HL-60/S4 (cell line): ENCODE measurements around the gene CLDND2.

Source experiments
- in situ Hi-C: fragments of 300-500 bp; cut with MboI; formaldehyde crosslinking; loops from 2 replicates; pipeline ENCODE4 v1.14.3; 2022; ENCODE audit warnings: low sequenced_read_pairs

CLDND2 gene

DNA sequence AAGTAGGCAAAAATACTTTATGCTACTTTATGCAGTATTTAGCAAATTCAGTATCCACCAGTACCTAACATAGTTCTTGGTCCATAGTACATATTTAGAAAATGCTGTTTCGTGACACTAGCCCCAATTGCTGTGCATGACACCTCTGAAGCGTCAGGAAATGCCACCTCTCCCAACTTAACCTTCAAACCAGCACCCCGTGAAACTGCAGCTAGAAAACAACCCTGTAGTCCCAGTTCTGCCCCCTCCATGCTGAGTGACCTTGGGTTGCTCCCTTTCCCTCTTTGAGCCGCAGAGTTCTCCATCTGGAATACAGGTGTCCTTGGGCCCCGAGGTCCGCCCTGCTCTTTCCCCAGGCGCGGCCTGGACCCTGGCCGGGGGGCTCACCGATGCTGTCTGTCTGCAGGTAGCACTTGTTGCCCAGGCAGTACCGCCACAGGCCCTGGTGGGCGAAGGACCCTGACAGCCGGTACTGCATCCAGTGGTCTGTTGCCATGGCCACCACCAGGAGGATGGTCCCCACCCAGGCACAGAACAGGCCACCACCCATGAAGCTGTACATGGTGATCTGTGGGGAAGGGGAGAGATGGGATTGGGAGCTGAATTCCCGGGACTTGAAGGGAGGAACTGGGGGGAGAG, 18.2 kb upstream of the CLDND2 start:
- in situ Hi-C loops: no loop called here

DNA sequence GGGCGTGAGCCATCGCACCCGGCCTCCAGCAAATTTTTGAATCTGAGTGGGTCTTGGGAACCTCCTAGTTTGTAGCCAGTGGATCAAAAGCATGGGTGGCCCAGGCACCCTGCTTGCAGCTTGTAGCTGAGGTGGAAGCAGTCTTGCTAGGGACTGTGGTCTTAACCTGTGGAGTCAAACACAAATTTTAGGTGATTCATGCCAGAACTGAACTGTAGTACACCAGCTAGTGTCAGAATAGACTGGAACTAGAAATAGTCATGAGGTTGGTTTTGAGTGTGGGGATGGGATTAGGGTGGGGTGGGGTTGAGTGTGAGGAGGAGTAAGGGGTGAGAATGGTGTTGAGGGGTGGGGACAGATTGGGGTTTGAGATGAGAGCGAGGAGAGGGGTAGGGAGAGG, 13.2 kb upstream of the CLDND2 start:
- in situ Hi-C loops: no loop called here

DNA sequence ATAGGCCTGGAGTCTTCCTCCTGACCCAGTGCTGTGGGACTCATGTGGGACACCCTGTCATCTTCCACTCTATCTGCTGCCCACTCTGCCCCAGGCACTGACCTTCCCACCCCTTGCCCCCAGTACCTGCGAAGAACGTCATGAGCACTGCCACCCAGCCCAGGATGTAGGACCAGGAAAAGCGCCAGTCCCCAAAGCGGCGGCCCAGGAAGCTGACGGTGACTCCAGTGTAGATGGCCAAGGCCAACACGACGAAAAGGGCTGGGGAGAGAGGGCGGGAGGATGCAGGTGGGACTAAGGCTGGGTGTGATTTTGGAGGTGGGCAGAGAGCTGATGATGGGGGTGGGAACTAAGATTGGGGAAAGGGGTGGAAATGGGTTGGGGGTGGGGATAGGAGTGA, 11.6 kb upstream of the CLDND2 start:
- in situ Hi-C loops: no loop called here

DNA sequence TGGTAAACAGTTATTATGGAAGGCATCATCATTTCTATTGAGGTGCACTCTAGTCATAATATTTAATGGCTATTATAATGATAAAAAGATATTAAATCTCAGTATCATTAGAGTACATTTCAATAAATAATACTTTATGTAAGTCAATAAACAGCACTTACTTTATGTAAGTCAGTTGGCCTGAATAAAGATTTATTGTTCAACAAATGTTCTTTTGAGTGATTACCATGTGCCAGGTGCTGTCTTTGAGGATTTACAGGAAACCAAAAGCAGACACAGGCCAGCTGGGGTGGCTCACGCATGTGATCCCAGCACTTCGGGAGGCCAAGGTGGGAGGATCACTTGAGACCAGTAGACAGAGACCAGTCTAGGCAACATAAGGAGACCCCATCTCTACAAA, 8.6 kb upstream of the CLDND2 start:
- in situ Hi-C loops: no loop called here

DNA sequence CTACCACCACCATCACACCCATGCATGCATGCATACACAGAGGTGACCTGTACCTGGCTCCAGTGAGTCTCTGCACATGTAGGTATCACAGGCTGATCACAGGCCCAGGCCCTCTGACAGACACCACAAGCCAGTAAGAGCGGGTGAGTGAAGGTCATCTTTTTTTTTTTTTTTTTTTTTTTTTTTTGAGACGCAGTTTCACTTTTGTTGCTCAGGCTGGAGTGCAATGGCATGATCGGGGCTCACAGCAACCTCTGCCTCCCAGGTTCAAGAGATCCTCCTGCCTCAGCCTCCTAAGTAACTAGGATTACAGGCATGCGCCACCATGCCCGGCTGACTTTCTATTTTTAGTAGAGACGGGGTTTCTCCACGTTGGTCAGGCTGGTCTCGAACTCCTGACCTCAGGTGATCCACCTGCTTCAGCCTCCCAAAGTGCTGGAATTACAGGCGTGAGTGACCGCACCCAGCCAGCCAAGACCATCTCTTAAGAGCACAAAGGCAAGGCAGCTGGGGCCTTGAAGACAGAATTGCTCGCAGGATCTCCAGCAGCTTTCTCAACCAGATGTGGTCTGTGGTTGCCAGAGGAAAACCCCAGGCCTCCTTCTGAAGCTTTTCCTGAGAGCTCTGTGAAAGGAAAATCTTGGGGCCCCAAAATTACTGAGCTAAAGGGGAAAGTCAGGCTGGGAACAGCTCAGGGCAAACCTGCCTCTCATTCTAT, 6.9 kb upstream of the CLDND2 start:
- in situ Hi-C loops: no loop called here

DNA sequence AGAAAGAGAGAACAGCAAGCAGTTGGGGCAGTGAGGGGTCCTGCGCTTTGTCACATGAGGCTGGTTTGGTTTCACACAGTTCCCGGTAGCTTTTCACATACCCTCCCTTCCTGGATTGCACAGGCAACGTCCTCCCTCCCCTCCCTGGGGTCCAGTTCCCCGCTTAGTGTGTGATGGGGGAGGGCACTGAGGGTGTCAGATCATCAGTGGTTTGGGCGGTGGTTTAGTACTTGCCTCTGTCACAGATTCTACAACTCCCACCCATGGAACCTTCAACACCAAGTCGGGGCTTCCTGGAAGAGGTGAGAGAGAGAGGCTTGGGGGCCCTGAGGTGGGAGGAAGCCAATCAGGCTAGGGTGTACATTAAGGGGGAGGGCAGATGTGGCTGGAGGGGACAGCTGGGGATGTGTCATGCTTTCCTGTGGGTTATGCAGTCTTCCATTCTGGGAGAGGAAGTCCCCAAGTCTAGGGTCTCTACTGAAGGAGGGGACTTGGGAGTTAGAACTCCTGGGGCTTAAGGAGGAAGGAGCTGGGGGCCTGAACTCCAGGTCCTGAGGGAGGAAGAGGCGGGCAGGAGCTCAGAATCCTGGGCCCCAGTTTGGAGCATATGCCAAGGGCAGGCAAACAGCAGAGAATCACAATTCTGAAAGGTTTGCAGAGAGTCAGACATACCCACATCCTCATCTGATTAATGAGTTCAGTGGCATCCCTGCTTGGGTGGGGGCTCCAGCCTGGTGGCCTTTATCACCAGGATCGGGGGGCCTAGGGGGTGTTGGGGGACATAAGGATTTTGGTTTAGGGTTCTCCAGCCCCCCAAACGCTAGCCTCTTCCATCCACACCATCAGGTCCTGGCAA, 4.1 kb upstream of the CLDND2 start, which contains the start of gene NKG7:
Gene NKG7 (minus strand): TSS at position 6 of the 856 bp plus-strand sequence. CDS start 119 bp downstream, outside the sequence.
- in situ Hi-C loops: no loop called here

DNA sequence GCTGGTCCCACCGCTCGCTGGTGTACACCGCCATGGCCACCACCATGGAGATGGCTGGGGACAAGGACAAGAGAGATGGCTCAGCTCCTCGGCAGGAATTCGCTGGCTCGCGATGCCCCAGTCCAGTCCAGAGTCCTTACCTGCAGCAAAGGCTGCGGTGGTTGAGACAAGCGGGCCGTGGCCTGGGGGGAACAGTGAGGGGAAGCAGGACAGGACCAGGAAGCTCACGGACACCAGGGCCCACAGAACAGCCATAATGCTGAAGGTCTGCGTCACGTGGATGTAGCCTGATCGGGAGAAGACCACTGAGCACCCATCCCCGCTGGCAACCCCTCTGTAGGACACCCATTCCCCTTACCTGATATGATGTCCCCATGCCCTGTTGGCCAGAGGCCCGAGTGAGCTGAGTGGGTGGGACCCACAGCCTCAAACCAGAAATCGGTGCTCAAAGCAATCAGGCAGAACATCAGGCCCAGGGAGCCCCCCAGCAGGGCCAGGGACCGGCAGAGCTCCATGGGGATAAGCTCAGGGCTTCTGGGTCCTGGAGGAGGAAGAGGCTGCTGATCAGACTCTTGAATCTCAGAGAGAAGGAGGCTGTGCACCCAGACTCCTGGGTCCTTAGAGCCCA, 3.3 kb upstream of the CLDND2 start:
- in situ Hi-C loops: no loop called here

DNA sequence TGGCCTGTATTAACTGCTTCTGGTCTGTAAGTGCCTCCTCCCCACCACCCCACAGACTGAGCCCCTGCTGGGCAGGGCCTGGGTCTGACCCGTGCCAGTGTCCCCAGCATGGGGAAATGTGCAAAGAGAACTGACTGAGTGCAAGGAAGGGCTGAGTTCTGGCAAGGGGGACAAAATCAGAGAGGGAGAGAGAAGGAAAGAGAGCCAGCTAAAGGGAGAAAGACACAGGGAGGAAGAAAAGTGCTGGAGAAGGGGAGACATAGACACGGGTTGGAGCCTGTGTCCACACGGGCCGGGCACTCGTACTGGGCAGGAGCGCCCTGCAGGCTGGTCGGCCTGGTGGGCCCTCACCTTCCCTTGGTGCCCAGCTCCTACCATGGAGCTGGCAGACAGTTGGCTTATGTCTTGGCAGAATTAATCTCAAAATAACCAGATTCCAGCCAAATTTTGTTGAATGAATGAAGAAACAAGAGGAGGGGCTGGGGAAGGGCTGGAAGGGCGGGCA, 2.4 kb upstream of the CLDND2 start:
- in situ Hi-C loops: no loop called here

DNA sequence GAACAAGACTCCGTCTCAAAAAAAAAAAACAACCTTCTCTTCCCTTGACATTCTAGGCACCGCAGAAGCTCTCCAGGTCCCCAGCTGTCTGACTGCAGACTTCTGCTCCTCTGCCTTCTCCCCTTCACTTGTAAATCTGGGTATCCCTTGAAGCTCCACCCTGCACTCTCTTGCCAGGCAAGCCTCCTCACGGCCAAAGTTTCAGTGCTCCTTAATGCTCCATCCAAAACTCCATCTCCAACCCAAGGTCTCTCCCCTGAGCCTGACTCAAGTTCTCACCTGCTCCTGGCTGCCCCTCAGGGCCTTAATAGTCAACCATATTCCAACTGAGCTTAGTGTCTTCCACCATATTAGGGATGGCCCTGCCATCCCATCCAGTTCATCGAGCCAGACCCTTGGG, 1.4 kb upstream of the CLDND2 start:
- in situ Hi-C loops: no loop called here

DNA sequence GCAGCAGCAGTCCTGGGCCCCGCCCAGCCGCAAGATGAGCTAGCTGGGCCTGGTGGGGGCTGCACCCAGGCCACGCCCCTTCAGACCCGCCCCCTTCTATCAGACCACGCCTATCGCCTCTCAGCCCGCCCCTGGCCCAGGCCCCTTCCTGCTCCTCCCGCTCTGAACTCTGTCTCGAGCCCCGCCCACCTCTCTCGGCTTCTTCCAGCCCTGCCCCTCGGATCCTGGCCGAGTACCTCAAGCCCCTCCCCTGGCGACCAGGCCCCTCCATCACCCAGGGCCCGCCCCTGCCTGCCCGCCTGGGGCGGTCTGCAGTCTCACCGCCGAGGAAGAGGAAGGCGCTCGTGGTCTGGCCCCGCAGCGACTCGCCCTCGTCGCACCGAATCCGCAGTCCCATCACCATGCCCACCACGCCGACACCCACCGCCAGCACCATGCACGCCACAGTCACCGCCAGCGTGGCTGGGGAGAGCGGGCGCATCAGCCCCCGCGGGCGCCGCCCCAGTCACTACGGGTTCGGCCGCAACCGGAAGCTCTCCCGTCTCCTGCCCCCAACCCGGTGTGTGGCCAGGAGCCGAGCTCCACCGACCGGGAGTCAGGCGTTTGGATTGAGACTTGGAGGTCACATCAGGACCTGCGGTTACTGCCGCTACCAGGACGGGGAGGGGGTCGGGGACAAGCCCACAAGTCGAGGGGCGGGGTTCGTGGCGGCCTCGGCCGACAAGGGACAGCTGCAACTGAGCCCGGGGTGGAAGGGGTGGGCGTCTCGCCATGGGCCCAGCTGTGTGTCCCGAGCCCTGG, 1.0 kb downstream of the CLDND2 start:
- in situ Hi-C loops: no loop called here

DNA sequence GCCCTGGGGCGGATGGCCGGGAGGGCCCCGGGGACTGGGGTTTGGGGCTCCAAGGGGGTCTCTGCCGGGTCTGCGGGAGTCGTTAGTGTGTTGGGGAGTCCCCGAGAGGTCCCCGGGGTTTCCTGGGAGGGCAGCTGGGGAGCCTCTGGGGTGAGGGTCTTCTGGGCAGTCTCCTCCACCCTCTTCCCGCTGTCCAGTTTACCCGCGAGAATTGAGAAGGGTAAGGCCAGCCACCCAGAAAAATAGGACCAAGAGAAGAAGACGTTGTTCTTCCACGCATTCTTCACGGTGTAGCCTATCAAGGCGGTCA, 1.6 kb downstream of the CLDND2 start:
- in situ Hi-C loops: no loop called here

DNA sequence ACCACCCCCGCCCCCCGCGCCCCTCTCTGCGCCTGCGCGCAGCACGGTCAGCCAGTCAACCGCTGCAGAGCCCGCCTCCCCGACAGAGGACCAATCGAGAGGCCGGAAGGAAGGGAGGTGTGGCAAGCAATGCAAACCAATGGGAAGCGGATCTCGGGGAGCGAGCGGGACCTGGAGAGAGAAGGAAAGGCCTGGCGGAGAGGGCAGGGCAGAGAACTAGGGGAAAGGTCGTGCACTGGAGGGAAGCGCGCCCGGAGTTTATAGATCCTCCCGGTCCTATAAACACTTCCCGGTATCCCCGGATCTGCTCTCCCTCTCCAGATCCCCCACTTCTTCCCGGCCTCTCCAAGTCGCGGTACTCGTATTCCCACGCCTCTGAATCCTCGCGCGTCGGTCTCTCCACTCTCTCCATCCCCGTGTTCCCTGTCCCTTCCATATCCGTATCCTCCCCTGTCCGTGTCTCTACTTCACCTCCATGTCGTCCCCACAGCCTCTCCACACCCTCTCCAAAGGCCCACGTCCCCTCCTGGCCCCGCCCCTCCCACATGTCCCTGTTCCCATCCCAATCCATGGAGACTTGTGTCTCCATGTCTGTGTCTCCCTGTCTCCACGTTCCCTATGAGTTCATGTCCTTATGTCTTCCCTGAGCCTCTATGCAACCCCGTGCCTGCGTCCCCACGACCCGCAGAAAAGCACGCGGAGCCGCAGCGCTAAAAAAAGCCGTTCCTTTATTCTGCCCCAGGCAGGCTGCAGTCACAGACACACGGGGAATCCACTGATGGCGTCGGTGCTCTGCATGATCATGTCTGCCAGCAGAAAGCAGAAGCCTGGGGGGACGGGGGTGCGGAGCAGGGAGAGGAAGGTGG, 2.2 kb downstream of the CLDND2 start:
- in situ Hi-C loops: no loop called here

DNA sequence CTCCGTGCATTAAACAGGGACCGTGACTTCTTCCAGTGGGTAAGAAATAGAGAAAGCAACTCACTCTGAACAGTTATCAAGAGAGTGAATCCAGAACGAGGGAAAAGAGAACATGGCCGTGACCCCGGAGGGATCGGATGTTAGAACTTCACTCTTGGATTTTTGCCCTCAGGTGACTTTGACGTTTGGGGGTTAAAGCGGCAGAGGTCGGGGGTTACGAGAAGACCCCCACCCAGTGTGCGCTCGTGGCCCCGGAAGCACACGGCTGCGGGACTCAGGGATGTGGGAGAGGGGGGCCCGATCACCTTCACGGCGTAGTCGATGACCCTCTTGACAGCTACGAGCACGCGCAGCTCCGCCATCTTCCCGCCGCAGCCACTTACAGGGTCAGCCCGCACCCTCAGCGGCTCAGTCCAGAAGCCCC, 2.8 kb downstream of the CLDND2 start, which contains the start of gene ETFB:
Gene ETFB (minus strand): TSS at position 424 of the 424 bp plus-strand sequence. CDS start 62 bp downstream, at position 362.
- in situ Hi-C loops: no loop called here

DNA sequence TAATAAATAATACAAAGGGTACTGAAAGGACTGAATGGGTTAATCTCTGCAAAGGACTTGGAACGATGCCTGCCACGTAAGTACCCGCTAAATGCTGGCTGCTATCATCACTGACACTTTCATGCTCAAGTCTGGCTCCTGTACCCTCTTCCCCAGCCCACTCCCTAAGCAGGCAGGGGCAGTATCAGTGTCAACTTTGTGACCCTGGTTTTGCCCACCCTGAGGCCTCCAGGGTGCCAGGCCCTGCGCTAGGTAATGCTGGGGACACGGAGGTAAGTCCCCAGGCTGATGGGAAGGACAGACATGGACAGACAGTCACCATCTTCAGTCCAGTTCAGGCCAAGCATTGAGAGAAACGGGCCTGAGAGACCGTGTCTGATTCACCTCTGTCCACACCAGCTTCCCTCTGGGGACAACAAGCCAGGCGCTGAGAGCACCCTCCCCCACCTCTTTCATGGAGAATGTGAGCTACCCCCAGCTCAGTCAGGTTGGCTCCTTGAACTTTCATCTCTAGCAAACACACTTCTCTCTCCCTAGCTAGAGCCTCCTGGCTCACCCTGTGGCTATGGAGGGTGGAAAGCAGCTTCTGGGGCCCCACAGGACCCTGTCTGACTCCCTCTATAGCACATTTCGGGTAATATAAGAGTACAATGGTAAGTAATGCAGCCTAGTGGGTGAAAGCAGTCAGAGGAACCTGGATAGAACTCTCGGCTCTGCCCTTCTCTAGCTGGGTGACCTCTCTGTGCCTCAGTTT, 3.4 kb downstream of the CLDND2 start:
- in situ Hi-C loops: no loop called here

DNA sequence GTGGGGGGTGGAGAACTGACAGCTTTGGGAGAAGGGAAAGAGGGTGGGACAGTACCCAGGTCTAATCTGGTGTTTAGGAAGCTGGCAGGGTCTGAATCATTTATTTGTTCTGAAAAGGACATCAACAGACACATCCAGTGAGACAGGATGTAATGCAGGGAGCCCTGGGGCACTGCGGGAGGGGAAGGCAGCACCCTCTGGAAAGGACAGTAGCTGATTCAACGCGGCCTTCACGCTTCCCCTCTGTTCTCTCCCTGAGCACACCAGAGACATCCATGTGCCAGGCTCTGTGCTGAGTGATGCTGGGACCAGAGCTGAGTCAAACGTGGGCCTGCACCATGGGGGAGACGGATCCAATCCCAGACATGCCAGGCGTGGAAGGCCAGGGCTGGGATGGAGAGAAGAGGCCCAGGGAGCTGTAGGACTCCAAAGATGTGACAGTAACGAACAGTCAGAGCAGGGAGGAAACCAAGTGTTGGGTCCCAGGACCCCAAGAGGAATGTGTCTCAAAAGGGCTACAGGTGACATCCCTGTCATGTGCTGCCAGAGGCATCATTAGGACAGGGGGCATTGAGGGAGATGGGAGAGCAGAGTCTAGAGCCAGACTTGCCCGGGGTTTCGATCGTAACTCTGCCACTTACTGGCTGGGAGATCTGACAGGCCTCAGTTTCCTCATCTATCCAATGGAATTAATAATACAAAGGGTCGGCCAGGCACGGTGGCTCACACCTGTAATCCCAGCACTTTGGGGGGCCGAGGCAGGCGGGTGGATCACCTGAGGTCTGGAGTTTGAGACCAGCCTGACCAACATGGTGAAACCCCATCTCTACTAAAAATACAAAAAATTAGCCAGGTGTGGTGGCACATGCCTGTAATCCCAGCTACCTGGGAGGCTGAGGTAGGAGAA, 4.3 kb downstream of the CLDND2 start:
- in situ Hi-C loops: no loop called here

DNA sequence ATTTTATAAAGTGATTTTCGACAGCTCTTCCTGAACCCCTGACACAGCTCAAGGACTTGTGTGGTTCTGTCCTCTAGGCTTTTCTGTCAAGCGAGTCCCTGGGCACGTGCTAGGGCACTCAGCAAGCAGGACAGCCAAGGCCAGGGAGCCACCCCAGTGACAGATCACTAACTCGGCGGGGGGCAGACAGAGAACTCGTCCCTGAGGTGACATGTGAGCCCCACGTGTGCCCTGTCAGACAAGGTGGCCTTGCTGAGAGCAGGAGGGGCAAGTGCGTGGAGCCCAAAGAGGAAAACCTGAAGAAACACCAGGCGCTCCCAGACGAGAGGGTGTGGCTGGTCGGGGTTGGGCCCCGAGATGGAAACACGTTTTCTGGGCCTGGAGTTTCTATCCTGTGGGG, 7.6 kb downstream of the CLDND2 start:
- in situ Hi-C loops: no loop called here

DNA sequence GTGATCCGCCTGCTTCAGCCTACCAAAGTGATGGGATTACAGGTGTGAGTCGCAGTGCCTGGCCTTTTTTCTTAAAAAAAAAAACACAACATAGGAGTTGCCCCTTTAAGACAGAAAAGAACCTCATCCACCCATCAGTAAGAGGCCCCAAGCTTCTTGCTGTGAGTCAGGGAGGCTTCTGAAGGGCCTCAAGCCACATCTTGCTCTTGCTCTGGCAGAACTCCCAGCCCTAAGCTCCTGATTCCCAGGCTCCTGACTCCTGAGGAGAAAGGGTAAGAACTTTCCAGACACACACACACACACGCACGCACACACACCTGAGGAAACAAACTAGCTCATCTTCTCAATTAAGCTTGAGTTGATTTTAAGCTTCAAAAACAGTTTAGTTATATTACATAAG, 9.5 kb downstream of the CLDND2 start:
- in situ Hi-C loops: no loop called here

DNA sequence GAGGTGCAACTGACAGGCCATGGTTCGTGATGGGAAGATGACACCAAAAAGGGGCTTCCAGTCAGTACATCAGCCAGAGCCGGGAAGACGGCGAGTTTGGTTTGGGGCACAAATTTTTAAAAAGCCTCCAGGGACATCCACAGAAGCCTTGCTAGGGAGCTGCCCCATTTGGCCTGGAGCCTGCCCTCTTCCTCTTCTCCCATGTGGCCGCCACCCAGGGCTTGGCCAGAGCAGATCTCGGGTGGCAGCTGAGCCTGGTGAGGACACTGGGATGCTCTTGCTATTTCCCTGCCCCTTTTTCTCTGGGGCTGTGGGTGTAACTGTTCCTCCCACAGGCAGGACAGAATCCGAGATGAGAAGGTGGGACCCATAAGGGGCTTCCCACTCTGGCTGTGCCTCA, 10.9 kb downstream of the CLDND2 start:
- in situ Hi-C loops: no loop called here
